Colon (tissue), 2 donors: ENCODE measurements around the gene LIMS2.

ENCODE experiments used
- FAIRE-seq: peaks from 2 replicates; lab custom pipeline; 2012; peaks lifted over from hg19 to GRCh38; lab: Jason Lieb, UNC
- donor health status: control.
- donor health status: control.

Gene LIMS2

DNA sequence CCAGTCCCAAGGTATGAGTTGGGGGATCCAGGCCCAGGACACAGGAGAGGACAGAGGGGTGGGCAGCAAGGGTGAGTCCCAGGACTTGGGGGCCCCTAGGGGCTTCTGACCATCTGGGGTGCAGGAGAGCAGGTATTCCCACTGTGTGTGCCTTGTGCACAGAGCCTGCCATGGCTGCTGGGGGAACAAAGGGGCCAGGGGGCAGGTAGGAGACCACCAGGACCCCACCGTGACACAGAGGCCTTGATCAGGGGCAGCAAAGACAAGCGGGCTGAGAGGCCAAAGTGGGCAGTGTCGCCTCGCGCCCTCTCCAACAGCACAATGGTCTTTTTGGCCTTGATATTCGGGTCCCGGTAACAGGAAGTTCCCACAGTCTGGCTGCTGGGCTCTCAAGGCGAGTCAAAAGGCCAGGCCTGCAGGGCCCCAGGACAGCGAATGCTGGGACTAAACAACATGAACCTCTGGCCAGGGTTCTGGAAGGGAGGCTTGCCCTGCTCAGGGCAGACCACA lies 41.7 kb downstream of the LIMS2 start:
- no peak for FAIRE-seq

DNA sequence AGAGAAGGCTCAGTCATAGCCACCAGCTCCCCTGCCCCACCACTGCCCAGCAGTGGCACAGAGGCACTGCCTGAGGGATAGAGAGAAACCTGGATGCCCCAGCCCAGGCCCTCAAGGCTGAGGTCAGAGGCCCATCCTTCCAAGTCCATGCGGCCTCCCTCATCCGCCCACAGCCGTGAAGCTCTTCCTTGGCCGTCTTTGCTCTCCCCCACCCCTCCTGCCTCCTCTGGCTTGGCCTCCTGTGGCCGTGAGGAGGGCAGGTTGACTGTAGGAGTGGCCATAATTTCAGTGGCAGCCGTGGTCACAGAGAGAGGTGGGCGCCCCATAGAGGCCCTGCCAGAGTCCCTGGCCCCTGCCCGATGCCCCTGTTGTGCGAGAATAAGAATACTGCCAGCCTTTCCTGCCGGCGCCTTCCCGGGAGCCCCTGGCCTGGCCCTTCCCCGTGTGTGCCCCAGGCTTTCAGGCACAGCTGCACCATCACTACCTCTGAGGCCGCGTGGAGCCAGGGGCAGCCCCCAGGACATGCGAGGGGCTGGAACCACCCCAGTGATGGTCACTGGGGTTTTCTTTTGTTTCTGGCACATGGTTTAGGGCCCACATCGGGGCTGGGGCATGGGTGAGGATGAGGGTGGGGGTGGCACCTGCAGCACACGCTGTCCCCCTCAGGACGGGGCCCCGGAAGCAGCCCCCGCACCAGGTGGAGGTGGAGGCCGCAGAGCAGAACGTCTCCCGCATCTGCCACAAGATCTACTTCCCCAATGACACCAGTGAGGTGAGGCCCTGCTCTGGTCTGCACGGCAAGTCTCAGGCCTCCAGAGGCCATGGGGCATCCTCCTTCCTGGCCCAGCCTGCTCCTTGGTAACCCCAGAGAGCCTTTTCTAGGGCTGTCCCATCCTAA lies 42.5 kb downstream of the LIMS2 start:
- no peak for FAIRE-seq

DNA sequence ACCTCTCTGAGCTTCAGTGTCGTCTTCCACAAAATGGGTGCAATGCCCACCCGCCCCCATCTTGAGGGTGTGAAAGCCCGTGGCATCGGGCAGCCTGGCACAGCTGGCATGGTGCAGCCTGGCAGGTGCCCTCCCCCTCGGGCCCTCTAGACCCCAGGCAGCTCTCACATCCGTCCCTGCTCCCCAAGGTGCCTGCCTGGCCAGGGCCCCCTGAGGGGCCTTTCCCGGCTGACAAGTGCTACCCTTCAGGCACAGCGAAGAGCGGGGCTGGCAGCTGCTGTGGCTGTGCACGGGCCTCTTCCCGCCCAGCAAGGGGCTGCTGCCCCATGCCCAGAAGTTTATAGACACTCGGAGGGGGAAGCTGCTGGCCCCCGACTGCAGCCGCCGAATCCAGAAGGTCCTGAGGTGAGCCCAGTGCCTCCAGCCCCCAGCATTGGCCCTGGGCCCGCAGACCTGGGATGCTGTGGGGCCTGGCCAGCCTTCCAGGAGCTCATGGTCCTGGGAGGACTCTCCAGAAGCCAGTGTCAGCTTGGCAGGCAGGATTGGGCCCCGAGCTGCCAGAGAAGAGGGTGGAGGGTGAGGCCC lies 43.2 kb downstream of the LIMS2 start:
- FAIRE-seq, result no peak

DNA sequence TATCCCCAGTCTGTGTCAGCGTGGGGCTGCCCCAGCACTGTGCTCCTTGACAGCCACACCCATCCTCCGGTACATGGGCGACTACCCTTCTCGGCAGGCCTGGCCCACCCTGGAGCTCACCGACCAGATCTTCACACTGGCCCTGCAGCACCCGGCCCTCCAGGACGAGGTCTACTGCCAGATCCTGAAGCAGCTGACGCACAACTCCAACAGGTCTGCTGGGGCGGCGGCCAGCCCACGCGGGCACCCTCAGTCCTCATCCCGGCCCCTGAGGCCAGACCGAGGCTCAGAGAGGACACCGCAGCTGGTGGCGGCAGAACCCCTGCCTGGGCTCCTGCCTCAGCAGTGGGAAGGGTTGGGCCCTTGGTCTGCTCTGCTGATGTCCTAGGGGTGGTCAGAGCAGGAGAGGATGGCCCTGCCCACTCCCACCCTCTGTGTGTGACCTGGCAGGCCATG lies 43.8 kb downstream of the LIMS2 start:
- FAIRE-seq, result no peak

DNA sequence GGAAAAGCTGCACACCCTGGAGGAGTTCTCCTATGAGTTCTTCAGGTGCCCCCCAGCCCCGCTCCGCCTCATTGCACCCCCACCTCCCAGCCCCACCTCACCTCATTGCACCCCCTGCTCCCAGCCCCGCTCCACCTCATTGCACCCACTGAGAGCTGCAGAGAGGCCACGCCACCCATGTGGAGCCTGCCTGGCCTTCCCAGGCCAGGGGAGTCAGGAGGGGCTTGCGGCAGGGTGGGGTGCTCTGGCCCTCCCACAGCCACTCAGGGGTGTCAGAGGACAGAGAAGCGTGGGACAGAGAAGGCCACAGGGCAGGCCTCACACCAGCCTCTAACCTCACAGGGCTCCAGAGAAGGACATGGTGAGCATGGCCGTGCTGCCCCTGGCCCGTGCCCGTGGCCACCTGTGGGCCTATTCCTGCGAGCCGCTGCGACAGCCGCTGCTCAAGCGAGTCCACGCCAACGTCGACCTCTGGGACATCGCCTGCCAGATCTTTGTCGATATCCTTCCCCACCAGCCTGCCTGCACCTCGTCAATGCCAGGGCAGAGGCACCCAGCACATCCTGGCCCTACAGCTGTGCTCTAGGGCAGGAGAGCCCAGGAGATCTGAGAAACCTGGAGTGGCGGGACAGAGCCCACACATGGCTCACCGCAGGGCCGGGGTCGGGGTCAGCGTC lies 44.3 kb downstream of the LIMS2 start:
- FAIRE-seq, result no peak

DNA sequence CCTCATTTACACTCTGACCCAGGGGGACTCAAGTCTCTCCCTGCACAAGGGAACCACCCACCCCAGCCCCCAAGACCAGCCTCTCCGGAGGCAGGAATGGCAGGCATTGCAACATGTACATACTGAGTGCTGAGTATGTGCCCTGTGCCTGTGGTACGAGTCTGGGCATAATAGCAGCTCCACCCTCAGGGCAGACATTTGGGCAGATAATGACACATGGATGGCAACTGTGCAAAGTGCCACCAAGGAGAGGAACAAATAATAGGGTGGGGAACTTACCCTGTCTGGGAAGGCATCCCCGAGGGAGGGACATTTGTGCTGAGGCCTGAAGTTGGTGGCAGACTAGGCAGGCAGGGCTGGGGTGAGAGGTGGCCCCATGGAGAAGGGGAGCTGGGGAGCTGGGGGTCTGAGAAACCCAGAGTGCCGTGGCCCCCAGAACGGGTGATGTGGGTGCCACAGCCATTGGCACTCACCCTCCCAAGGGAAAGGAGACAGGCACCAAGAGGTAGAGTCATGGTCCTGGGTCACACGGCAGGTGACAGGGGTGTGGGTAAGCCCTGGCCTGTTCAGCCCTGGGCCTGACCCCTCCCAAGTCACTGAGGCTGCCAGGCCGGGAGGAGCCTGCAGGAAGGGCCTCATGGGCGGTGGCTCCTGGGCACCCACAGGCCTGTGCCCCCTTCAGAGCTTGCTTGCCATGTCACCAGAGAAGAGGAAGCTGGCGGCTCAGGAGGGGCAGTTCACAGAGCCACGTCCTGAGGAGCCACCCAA lies 45.0 kb downstream of the LIMS2 start:
- FAIRE-seq, result no peak

DNA sequence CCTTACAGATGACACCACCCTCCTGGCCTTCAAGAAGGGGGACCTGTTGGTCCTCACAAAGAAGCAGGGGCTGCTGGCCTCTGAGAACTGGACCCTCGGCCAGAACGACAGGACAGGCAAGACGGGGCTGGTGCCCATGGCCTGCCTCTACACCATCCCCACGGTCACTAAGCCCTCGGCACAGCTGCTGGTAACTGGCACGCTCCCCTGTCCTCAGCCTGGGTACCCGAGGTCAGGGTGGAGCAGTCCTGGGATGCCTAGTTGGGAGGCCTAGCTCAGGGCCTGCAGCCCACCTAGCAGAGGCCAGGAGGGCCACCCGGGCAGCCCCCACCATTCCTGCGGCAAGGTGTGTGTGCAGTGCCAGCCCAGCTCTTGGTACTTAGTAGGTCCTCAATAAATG lies 45.7 kb downstream of the LIMS2 start:
- no peak for FAIRE-seq

DNA sequence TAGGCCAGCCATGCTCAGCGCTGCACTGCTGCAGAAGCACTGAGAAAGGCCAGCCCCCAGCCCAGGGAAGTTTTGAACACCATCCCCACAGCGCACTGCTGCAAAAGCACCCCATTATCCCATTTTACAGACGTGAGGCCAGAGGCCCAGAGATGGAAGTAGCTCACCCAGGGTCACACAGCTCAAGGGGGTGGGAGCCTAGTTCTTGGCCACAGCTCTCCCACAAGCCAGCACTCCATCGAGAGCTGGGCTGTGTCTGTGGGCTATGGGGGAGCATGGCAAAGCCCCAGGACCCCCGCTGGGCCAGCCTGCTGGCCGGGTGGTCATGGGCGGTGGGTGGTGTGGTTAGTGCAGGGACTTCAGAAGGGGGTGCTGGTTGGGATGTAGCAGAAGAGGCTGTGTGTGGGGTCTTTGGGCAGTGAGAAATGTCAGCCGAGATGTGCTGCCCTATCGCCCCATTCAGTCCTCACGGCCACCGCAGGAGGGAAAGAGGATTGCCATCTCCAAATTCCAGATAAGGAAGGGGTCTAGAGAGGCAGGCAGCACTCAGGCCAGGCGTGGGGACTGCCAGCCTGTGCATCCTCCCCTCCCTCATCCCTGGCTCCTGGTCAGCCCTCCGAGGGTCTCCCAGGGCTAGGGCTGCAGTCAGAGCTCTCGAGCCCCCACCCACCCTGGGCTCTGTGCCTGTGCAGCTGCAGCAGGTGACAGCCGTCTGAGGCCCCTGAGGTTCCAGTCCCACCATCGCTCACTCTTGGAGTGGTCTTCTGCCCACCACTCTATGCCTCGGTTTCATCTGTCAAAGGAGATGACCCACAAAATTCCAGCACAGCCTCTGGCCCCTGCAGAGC lies 46.3 kb downstream of the LIMS2 start:
- FAIRE-seq, result no peak

DNA sequence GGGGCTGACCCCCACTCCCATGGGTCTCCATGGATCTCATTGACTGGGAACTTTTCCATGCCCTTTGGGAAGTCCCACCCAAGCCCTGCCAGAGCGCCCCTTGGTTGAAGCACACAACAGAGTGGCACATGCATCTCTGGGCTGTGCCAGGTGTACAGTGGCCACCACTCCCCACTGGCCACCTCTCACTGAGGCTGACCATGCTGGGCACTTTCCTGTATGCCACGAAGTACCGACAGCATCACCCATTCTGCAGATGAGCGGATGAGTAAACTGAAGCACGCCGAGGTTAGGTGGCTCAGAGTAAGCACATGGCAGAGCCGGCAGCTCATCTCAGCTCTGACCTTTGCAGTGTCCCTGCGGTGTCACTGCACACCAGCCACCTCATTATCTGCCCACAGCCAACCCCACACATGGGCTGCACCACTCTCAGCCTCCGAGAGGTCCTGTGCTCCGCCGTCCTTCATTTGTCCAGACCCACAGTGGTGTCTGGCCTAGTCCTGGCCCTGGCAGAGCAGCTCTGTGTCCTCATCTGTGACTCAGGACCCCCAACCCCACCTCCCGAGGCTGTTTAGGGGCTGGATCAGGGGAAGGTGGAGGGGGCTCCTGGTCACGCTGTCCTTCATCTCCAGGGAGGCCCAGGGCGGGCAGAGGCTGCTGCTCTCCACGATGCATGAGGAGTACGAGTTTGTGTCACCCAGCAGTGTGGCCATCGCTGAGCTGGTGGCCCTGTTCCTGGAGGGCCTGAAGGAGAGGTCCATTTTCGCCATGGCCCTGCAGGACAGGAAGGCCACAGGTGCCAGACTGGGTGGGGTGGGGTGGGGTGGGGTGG lies 47.4 kb downstream of the LIMS2 start:
- no peak for FAIRE-seq

DNA sequence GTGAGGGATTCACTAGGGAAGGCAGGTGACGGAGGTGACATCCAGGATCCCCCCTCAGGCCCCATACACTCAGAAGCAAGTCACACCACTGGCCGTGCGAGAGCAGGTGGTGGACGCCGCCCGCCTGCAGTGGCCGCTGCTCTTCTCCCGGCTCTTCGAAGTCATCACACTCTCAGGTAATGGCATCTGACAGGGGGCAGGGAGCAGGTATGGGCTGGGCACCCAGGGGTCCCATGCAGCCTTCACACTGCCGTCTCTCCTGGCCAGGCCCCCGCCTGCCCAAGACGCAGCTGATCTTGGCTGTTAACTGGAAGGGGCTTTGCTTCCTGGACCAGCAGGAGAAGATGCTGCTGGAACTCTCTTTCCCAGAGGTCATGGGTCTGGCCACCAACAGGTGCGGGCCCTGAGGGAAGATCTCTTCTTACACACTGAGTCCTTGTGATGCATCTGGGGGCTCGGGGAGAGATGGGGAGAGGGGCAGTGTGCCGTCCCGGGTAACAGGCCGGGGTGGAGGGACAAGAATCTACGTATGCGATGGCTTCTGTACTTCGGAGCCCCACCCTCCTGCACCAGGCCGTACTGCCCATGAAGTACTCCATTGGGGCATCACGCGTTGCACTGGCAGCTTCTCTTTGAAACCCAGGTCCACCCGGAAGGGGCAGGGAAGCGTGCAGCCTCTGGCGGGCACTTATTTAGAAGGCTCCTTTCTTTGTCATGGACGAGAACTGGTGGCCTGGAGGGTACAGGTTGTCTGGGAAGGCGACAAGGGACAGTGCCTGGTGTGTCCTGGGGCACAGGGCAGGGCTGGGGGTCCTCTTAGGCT lies 48.2 kb downstream of the LIMS2 start:
- FAIRE-seq, result no peak

DNA sequence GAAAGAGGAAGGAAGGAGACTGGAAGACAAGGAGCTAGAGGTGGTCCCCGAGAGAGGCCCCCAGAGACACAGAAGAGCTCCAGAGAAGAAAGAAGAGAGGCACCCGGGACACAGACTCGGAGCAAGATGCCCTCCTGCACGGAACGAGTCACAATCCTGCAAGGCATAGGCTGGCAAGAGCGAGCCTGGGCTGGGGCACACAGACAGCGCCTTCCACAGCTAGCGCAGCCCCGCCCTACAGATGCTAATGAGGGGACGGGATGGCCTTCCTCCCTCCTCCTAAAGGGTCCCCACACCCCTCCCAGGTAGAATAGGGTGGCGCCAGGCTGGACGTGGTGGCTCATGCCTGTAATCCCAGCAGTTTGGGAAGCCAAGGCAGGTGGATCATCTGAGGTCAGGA lies 49.2 kb downstream of the LIMS2 start:
- FAIRE-seq, result no peak

DNA sequence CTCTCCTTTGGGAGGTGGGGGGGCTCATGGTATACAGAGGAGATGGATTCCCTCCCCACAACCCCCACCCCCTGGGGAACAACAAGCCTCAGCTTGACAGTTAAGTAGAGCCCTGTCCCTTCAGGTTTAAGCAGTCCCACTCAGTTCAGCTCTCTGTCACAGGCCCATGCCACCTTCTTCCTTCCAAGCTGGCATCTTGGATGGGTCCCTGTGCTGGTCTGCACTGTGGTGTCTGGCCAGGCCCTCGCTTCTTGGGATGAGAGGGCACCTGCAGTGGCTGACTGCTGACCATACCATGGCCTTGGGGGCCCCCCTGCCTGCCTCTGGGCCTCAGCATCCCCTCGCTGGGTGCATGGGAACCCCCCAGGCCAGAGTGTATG lies 49.8 kb downstream of the LIMS2 start:
- no peak for FAIRE-seq

DNA sequence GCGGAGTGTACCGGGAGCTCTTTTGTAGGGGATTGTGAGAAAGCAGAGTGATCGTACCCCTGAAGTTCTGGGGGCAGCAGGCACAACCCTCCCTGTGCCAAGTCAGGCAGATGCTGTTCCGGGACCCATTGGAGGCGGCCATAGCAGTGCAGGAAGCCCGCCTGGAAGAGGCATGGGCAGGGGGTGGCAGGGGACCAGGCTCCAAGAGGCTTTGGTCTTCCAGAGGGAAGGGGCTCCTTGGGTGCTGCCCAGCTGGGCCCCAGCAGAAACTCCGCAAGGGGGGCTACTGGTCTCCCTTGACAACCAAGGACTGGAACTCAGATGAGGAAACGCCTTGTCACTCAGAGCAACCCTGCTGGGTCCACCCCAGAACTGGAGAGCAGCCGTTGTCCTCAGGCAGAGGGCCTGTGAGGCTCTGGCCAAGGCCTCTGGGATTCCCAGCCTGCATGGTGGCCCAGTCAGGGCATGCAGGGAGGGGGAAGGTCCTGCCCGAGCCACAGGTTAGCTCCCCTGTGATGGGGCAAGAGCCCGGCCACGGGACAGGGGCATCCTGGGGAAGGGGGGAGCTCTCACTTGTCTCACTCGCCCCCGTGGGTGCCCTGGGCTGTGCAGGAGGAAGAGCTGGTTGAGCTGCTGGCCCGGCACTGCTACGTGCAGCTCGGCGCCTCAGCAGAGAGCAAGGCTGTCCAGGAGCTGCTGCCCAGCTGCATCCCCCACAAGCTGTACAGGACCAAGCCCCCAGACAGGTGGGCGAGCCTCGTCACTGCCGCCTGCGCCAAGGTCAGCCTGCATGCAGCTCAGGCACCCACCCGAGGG lies 50.4 kb downstream of the LIMS2 start:
- FAIRE-seq, result no peak

DNA sequence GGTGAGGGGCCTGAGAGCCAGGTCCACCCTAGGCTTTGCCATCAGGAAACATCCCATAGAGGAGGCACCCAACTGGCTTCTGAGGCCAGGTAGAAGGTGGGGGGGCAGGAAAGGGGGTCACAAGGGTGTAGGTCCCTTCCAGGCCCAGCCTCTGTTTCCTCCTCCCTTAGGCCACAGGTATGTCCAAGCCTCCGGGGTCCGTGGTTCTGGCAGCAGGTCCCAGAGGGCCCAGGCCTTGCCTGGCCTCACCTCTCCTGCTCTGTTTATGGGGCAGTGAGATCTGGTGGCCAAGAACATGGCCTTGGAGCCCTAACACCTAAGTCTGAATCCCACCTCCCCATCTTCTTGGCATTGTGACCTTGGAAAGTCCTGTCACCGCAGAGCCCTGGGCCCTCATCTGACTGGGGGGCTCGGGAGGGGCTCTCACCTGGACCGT lies 51.0 kb downstream of the LIMS2 start:
- no peak for FAIRE-seq

DNA sequence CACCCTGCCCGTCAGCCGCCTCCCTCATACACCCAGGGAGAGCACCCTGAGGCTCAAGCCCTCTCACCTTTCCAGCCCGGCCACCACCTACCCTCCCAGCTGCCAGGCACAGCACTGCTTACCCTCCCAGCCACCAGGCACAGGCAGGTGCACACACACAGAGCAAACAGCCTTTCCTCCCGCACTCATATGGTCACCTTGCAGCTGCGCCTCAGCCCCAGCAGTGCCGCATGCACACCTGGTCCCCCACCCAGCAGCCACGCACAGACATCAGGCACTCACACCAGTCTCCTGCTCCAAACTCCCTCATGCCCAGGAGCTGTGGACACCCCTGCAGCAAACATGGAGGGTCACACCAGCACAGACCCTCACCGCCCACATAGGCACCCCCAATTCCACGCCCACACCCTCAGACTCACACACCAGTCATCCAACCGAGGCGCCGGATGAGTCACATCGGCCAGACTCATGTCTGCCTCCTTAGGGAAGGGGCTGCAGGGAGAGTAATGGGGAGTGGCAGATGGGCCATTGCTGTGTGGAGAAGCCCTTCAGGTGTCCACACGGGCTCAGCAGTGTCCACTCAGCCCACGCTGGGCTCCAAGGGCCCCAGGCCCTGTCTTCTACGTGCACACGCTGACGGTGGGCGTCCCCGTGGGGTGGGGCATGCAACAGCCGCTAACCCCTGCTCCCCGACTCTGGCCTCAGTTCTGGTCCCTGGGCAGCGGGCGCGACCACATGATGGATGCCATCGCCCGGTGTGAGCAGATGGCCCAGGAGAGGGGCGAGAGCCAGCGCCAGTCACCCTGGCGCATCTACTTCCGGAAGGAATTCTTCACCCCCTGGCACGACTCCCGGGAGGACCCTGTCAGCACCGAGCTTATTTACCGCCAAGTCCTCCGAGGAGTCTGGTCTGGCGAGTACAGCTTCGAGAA lies 51.7 kb downstream of the LIMS2 start:
- FAIRE-seq, result no peak

DNA sequence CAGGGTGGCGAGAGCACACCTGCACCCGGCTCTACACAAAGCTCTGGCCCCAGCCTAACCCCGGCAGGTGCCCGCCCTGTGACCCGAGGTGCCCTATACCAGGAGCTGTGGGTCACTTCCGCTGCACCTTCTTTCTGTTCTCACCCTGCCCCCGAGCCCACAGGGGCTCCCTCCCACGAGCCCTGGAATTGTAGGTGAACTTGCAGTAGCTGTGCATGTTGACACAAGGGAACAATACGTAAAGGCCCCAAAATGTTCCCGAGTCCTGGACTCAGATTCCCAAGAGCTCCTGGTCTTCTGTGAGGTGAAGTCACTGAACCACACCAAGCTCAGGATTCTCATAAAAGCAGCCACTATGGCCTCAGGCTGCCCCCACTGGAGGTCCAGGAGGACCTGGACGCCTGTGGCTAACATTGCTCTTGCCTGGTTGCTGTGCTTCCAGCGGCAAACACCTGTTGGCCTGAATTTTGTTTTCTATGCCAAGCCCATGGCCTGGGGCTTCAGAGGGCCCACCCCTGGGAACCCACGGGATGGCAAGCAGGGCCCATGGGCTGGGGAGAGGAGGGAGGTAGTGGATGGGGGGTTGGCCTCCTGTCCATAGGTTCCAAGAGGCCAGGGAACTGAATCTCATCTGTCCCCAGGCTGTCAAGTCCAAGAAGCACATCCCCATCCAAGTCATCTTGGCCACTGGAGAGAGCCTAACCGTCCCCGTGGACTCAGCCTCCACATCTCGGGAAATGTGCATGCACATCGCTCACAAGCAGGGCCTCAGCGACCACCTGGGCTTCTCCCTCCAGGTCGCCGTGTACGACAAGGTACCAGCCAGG lies 52.6 kb downstream of the LIMS2 start:
- FAIRE-seq, result no peak
